Measurements from ENCODE around the gene NPM3. TPM values are rescaled to one million over a fixed set of nuclear protein-coding genes. Genes with fewer than 3 reads are reported as not detected.

The NPM3 gene
- total RNA-seq, 4 donors from 2014 or later = 17.5 to 47.7 (median 30.1) TPM

GRCh38 chr10:101767966-101768790 is 15.1 kb downstream of the NPM3 start:
- 51 to 63% methylated on average over 14 of the region's 14 CpGs for WGBS, 2 donors
- no peak overlapping the region for H3K27ac ChIP-seq
- H3K27me3 ChIP-seq = peaks cover 0 to 35% of the 10 kb centered on the region in 2 donors
- no peaks in the 10 kb centered on the region for H3K4me1 ChIP-seq
- no peak for TF ChIP-seq POLR2A (IDR thresholded peaks at IDR 0.05)
- no peak for TF ChIP-seq EP300 (IDR thresholded peaks at IDR 0.05)
- TF ChIP-seq CTCF (IDR thresholded peaks at IDR 0.05) = no peak
- DNase-seq (ENCODE audit: low spot score in 2 of 2) = no peak
- H3K4me3 ChIP-seq = no peak overlapping the region
- no peaks in the 10 kb centered on the region for H3K9me3 ChIP-seq
- H3K36me3 ChIP-seq = peaks cover 0 to 11% (median 0%) of the 10 kb centered on the region in 3 donors

GRCh38 chr10:101767600-101767945 is 15.7 kb downstream of the NPM3 start:
- Histone ChIP-seq H3K4me3 (no peak overlapping the region), H3K9me3 (no peaks in the 10 kb centered on the region), H3K36me3 (peaks cover 0 to 11% (median 0%) of the 10 kb centered on the region in 3 donors), H3K27me3 (peaks cover 0 to 29% of the 10 kb centered on the region in 2 donors), H3K27ac (no peak overlapping the region), H3K4me1 (no peaks in the 10 kb centered on the region)
- WGBS, 2 donors = 41 to 50% methylated on average over 6 of the region's 6 CpGs
- TF ChIP-seq CTCF (IDR thresholded peaks at IDR 0.05) (no peak), POLR2A (IDR thresholded peaks at IDR 0.05) (no peak), EP300 (IDR thresholded peaks at IDR 0.05) (no peak)
- DNase-seq (ENCODE audit: low spot score in 2 of 2) = no peak

- no peak for TF ChIP-seq EP300 (IDR thresholded peaks at IDR 0.05)
- TF ChIP-seq POLR2A (IDR thresholded peaks at IDR 0.05) = no peak
- TF ChIP-seq CTCF (IDR thresholded peaks at IDR 0.05) = no peak
- H3K27me3 ChIP-seq = peaks cover 0 to 23% of the 10 kb centered on the region in 2 donors
- no peaks in the 10 kb centered on the region for H3K9me3 ChIP-seq
- no peak overlapping the region for H3K4me3 ChIP-seq
- H3K4me1 ChIP-seq = no peaks in the 10 kb centered on the region
- H3K27ac ChIP-seq = no peak overlapping the region
- 59 to 63% methylated on average over 11 to 12 of the region's 12 CpGs for WGBS, 2 donors
- peaks cover 0 to 11% (median 0%) of the 10 kb centered on the region in 3 donors for H3K36me3 ChIP-seq
- no peak for DNase-seq (ENCODE audit: low spot score in 2 of 2)
Measured at GRCh38 chr10:101766753-101767599, 16.3 kb downstream of the NPM3 start.

- TF ChIP-seq POLR2A (IDR thresholded peaks at IDR 0.05) (no peak), EP300 (IDR thresholded peaks at IDR 0.05) (no peak), CTCF (IDR thresholded peaks at IDR 0.05) (no peak)
- H3K27ac ChIP-seq = no peak overlapping the region
- H3K9me3 ChIP-seq = no peaks in the 10 kb centered on the region
- H3K4me1 ChIP-seq = no peaks in the 10 kb centered on the region
- no peak overlapping the region for H3K4me3 ChIP-seq
- DNase-seq (ENCODE audit: low spot score in 2 of 2) = no peak
- WGBS, 2 donors = 81 to 84% methylated on average over 6 of the region's 6 CpGs
- H3K36me3 ChIP-seq = peaks cover 0 to 11% (median 0%) of the 10 kb centered on the region in 3 donors
- H3K27me3 ChIP-seq = peaks cover 0 to 17% of the 10 kb centered on the region in 2 donors
Measured at GRCh38 chr10:101766306-101766705, 16.9 kb downstream of the NPM3 start.
